PFSK-1 (cell line): ENCODE measurements around the gene RAB11FIP3.

ENCODE experiments used
- POLR2AphosphoS5 ChIP-seq: IDR thresholded peaks from 2 replicates; pipeline ENCODE4 v1.6.1; 2012; ENCODE audit warnings: low read depth, mild to moderate bottlenecking, control low read depth, low read length, moderate library complexity
- SIN3A ChIP-seq: IDR thresholded peaks from 2 replicates; pipeline ENCODE4 v1.6.1; 2012; ENCODE audit warnings: mild to moderate bottlenecking, low read length, moderate library complexity, borderline replicate concordance; ENCODE audit not compliant: insufficient read depth

DNA sequence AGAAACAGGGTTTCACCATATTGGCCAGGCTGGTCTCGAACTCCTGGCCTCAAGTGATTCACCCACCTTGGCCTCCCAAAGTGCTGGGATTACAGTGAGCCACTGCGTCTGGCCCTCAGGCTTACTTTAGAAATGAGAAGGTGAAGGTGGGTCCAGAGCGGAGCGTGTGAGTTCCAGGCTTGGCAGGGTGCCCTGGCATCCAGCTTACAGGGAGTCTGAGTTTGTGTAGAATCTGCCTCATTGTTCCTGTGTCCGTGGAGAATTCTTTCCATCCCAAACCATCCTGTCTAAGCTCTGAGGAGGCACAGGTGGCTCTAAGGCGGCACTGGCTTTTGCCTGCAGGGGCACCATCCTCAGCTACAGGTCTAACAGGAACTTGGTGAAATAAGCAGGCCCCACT, 50.6 kb downstream of the RAB11FIP3 start:
- TF ChIP-seq POLR2AphosphoS5, result no peak
- TF ChIP-seq SIN3A, result no peak
